ENCODE data around the gene SLC25A36.

The SLC25A36 gene, protein sequence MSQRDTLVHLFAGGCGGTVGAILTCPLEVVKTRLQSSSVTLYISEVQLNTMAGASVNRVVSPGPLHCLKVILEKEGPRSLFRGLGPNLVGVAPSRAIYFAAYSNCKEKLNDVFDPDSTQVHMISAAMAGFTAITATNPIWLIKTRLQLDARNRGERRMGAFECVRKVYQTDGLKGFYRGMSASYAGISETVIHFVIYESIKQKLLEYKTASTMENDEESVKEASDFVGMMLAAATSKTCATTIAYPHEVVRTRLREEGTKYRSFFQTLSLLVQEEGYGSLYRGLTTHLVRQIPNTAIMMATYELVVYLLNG

DNA sequence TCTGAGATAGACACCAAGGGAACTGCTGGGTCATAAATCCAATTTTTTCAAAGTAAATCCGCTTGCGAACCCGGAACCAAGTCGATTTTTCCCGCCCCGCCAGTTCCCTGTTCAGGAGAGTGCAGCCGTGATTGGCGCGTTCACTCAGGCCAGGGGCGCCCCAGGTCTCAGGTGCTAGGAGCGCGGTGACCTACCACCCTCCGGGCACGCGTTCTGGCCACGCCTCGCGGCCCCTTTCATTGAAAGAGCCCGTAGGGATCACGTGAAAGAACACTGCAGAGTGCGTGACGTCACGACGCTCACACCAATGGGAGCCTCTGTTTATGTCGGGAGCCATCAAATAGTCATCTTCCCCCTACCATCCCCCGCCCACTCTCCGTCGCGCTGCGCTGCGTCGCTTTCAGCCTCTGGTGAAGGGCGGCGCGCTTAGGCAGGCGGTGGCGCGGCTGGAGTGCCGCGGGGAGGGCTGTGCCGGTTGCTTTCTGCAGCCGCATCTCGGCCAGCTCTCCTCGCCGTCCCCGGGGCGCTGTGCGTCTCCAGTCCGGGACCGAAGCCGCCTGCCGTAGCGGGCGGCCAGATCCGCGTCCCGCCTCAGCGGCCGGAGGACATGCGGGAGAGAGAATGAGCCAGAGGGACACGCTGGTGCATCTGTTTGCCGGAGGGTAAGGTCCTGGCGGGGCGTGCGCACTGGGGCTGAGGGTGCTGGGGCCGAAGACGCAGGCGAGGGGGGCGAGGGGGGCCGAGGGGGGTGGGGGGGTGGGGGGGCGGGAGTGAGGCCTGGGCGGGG lies at the start of gene SLC25A36:
TSS of gene SLC25A36 (plus strand) at position 403 of the 787 bp plus-strand sequence. CDS start at position 622, 219 bp downstream.
- DNase-seq, result peak; percentile 97

DNA sequence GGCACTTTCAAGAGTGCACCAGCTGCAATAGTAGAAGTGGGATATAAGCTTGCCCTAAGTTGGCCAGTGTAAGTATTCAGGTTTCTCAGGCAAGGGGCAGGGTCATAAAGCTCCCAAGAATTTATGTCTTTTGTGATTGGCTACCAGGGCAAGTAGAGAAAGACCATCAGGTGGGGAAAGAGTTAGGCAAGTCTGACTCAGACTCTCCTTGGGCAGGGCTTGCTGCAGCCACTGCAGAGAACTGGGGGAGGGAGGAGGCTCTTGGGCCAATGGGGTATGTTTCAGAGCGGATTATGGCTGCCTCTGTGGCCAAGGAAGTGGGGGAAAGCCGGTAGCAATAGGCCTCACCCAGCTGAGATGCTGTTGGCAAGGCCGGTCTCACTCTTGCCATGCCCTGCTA lies 44.6 kb upstream of the SLC25A36 start:
- no peak for DNase-seq

DNA sequence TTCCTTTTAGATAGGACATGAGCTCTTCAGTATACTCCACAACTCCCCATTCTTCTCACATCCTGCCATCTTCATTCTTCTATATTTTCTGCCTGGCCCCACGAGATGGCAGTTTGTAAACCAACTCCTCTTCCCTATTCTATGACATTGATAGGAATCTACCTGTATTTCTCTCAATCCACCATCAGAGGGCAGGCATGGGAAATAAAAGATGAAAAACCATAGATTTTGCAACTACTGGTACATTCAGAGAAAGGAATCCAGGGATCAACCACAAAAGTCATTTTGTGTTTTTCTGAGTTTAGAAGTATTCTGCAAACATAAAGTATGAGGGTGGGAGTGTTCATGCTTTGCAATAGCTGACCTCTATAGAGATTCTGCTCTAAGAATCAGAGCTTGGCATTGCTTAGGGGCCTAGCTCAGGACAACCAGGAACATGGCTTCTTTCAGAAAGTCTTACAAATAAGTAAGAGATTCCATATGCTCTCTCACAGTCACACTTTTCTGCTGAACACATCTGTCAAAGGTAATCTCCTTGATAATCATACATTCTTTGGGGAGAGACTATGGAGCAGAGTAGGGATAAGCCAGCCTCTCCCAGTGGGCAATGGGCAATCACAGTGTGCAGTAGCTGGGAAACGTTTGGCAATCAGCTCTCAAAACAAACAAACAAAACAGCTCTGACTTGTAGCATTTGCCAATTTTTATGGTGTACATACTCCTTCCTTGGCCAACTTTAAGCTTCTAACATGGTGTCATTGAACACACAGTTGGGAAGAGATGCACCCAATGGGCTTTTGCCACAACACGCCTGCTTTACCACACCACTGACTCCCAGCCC lies 43.1 kb upstream of the SLC25A36 start:
- DNase-seq, result peak; percentile 51

DNA sequence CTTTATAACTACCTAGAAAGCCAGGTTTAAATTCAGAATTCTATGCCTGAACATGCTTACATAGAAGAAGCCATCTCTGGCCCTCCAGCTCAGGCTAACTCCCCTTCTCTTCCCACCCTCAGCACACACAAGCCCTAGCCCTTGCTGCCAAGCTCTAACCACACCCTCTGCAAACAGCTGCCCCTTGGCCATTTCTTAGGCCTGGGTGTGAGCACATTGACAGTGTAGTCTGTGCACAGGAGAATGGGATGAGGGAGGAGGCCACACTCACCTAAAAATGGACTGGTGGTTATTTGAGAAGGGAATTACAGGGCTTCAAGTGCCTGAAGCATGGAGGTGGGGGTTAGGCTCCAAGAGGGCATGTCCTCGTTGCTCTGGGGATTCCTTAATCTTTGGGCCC lies 42.3 kb upstream of the SLC25A36 start:
- no peak for DNase-seq

DNA sequence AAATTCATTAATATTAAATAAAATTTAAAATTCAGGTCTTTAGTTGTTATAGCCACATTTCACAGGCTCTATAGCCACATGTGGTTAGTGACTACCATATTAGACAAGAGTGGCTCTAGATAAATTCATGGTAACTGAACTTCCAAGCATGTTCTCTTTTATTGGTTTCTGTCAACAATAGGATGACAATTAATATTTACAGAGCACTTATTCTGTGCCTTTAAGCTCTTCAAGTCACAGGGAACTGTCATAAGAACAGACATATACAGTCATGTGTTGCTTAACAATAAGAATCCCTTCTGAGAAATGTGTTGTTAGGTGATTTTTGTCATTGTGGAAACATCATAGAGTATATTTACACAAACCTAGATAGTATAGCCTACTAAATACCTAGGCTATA lies 38.8 kb upstream of the SLC25A36 start:
- no peak for DNase-seq

DNA sequence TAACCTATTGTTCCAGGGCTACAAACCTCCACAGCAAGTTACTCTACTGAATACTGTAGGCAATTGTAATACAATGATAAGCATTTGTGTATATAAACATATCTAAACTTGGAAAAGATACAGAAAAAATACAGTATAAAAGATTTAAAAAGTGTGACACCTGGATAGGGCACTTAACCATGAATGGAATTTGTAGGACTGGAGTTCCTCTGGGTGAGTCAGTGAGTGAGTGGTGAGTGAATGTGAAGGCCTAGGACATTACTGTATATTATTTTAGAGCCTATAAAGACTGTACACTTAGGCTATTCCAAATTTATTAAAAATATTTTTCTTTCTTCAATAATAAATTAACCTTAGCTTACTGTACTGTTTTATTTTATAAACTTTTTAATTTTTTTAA lies 38.4 kb upstream of the SLC25A36 start:
- DNase-seq, result no peak

DNA sequence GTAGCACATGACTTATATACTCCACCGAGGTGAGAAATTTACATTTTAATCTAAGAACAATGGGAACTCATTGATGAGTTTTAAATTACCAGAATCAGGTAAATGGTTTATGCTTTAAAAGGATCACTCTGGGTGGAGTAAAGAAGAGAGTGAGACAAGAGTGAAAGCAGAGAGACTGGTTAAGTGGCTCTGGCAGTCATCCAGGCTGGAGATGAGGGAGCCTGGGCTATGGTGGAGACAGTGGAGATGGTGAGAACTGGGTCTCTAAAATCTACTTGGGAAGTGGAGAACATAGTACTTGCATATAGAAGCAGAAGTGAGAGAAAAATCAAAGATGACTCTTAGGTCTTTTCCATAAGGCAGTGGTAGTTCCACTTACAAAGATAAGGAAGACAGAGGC lies 37.1 kb upstream of the SLC25A36 start:
- no peak for DNase-seq

DNA sequence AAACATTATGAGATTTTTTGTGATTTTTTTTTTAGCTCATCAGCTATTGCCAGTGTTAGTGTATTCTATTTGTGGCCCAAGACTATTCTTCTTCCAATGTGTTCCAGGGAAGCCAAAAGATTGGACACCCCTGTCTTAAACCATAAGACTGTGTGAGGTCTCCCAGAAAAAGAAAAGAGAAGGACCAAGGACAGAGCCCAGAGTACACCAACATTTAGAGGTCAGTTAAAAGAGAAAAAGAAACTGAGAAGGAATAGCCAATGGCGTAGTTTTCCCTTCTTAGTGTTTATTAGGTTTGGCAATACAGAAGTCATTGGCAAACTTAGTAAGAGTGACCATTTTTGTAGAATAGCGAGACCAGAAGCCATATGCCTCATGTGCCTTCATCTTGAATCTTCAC lies 36.1 kb upstream of the SLC25A36 start:
- no peak for DNase-seq

DNA sequence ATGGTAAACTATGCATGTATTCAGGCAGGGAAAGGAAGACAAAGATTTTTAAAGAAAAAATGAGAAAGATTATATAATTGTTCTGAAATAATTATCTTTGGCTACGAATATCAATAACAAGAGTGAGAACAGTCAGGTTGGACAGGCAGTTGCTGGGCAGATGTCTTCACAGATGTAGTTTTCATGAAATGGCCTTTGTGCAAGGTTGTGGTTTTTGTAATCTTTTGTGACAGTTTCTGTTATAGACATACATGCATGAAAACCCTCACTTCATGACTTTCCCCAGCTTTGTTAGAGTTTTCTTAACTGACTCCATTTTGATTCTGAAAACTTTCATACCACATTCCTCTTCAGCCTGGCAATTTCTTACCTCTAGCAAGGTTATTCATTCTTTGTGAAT lies 34.9 kb upstream of the SLC25A36 start:
- no peak for DNase-seq

DNA sequence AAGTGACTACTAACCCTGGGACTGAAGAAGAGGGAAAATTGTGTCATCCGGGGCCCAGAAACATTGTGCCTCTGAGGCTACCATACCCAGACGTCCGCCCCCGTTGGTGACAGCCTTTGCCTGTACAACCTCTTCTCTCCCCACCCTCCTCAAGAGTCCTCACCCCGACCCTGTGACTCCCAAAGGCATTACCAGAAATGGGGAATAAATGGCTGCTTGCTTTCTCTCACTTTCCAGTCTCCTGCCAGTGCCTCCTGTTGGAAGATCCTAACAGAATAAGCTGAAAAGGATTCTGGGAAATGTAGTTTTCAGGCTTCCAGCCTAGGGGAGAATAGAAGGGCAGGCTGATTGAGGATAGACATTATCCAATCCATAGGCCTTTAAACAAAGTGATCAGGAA lies 30.8 kb upstream of the SLC25A36 start:
- DNase-seq, result peak; percentile 1

DNA sequence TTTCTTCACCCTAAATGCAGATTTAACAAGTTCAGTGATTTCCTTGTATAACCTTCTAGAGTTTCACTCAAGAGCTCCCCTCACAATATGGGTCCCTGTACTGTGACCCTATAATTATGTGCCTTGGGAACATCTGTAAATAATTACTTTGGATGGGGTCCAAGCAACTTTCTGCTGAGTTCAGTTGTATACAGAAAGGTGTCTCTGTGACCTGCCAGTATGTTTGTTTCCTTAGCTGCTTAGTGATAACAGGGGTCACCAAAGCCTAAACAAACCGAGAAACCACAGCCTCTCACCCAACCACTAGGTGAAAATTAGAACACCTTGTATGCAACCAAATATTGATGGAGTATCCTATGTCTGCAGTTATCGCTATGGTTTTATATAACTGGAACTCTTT lies 29.8 kb upstream of the SLC25A36 start:
- DNase-seq, result no peak

DNA sequence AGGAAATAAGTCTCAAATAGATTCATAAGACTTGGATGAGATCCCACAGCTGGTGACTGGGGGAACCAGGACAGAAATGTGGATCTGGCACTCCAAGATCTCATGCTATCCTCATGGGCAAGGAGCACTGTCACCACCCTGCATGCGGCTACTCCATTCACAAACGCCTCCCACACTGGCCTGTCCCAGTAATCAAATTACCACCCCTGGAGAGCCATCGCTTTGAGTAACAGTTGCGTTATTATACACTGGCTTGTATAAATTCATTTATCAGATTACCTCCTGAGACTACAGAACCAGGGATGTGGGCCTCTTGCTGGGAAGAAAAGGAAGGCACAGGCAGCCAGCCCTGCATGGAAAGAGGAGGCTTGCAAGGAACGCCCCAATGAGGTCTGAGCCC lies 27.9 kb upstream of the SLC25A36 start:
- no peak for DNase-seq

DNA sequence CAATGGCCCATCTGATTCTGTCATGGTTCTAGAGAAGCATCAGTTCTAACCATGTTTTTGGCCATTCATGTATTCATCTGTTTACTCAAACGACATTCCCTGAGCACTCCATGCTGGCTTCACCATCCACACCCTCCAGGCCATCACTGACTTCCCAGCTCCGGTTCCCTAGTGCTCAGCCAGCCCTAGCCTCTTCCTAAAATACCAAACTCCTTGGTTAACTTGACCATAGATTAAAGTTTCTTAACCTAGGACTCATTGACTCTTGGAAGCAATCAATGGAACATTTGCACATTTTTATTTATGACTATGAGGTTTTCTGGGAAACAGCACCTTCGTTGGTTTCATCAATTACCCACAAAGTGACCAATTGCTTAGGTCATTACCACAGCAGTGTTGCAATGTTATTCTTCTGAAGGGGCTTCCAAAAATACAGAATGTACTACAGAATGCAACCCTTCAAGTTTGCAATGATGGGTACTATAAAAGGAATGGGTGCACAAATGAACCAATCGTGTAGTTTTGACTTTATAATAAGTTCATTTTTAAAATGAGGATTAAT lies 27.2 kb upstream of the SLC25A36 start:
- no peak for DNase-seq

DNA sequence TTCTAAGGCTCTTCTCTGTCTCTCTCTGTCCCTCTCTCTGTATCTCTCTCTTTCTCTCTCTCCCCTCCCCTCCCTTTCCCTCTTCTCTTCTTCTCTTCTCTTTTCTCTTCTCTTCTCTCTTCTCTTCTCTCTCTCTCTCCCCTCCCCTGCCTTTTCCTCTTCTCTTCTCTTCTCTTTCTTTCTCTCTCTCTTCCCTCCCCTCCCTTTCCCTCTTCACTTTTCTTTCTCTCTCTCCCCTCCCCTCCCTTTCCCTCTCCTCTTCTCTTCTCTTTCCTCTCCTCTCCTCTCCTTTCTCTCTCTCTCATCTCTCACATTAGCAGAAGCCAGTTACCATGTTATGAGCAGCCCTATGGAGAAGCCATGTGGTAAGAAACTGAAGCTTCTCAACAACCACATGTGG lies 25.0 kb upstream of the SLC25A36 start:
- no peak for DNase-seq

DNA sequence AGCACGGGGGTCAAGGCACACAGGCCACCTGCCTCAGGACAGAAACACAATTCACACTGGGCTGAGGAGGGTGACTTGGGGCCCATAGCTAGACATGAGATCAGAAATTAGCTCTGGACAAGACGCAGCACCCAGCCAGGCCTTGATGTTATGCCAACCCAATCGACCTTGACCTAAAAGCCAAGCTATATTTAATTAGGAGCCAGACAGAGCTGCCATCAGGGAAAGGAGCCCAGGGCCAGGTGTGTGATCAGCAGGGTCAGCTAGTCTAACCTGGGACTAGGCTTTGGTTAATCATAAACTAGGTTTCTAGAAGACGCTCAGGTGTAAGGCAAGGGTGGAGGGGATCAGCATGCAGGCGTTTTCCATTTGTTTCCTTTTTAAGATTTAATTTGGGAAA lies 23.9 kb upstream of the SLC25A36 start:
- DNase-seq, result no peak

DNA sequence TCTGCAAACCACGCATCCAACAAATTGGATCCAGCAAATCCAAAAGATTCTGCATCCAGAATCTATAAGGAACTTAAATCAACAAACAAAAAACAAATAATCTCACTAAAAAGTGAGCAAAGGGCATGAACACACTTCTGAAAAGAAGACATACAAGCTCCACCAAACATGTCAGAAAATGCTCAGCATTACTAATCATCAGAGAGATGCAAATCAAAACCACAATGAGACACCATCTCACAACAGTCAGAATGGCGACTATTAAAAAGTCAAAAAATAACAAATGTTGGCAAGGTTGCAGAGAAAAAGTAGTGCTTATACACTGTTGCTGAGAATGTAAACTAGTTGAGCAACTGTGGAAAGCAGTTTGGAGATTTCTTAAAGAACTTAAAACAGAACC lies 21.6 kb upstream of the SLC25A36 start:
- DNase-seq, result no peak

DNA sequence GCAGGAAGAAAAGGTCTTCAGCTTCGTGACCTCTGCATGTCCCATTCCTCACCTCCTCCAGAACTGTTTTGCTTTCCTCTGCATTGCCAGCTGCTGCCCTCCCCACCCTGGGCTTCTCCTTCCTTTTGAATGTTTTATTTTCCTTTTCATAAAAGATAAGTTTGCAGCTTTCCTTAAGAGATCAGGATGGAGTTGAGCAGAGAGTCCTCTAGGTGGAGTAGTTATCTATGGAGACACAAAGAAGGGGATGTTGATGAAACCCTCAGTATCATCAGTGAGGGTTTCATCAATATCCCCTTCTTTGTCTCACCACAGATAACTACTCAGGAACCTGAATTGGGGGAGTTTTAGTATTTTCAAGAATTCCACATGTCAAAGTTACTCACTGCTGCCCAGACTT lies 19.0 kb upstream of the SLC25A36 start:
- peak; percentile 2 for DNase-seq

DNA sequence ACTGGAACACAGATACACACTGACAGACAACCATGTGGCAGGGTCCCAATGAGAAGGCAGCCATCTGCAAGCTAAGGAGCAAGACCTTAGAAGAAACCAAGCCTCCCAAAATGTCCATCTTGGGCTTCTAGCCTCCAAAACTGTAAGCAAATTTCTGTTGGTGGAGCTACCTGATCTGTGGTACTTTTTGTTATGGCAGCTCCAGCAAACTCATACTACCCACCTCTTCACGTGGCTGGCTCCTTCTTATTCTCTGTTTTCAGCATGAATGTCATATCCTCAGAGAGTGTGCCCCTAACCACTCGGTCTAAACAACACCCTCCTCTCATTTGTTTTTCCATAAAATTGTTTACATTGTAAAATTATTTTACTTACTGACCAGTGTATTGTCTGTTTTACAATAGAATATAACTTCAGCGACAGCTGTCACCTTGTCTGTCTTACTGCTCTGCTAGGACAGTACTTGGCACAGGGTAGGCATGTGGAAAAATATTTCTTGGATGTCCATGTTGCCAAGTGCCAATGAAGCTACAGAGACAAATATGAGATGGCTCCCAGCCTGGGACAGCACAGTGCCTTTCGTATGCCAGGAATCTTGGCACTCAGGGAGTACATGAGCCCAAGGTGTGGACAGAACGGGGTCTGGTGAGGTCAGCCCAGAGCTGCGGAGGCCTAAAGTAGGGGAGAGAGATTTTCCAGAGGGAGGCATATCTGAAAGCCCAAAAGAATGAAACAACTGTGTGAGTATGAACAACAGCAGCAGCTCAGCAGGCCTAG lies 17.4 kb upstream of the SLC25A36 start:
- no peak for DNase-seq

DNA sequence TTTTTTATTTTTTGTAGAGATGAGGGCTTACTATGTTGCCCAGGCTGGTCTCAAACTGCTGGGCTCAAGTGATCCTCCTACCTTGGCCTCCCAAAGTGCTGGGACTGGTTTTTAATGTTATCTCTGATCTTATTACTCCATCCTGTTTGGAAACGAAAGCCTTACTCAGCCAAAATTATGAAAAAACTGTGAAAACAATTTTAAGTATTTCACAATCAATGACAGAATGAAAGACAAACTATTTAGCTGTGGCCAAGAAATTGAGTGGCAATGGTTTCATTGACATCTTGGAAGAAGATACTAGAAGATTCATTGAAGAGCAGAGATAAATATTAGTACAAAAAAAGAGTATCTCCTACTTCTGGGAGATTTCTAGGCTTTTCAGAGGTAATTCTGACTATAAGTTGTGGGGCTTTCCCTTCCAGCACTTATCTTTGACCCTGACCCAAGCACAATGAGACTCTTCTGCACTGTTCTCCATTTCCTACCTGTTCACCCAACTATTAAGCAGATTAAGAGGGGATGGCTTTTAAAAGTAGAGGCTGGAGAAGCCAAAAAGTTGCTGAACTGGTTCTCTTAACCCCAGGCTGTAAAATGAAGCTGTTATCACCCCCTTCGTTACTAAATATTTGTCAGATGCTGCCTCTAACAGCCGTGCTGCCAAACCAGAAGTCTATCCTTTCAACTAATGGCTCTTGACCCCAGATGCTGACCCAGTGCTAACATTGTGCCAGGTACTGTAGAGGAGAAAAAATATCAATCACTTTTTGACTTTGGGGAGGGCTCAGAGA lies 14.2 kb upstream of the SLC25A36 start:
- DNase-seq, result no peak

DNA sequence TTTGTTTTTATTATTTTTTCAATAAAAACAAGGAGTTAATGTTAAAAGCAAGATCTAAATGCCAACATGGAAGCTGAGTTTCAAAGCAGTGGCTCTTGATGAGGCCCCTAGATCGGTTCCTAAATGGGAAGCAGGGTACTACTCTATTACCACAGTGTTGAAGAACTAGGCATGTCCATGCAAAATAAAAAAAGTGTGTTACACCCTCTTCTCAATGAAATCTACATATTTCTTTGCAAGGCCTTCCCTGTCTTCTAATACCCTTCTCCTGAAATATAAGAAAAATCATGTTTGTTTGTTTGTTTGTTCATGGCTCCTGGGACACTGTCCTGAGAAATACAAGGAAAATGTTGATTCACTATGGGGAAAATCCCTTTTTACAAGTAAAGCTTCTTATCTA lies 12.2 kb upstream of the SLC25A36 start:
- DNase-seq, result no peak

DNA sequence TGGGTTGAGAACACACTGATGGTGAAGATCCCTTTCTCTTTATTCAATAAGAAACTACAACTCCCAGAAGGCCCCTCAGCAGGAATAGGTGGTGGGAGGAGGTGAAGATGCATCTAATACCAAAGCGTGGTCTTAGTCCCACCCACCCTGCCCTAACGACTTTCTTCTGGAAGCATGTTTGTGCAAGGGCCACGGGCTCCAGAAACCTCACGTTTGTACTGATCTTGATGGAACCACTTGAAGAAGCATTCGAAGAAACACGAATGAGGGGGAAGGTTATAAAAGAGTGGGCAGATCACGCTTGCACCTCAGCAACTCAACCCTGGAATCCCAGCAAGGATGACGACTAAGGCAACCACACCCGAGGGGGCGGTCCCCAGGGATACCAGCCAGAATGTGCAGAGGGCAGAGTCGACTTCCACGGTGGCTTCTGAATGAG lies 10.6 kb upstream of the SLC25A36 start:
- no peak for DNase-seq

DNA sequence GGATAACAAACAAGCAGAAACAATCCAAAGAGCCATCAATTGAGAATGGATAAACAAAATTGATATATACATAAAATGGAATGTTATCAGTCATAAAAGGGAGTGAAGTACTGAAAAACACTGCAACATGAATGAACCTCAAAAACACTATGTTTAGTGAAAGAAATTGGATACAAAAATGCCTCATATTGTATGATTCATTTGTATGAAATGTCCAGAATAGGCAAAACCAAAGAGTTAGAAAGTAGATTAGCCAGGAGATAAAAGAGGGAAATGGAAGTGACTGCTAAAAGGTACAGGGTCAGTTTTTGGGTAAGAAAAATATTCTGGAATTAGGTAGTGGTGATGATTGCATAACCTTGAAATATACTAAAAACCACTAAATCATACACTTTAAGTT lies 9.8 kb upstream of the SLC25A36 start:
- no peak for DNase-seq

Data from activated CD4-positive, alpha-beta T cell treated with anti-CD3 and anti-CD28 coated beads, Interleukin-2, Interleukin-6, amounts not matched to agents 100 ng/mL and 50 ng/mL, durations not matched to agents 16 hours and 8 hours (primary cell).